ENCODE results near the gene CGA.

Gene CGA

GRCh38 chr6:87070741-87071140 lies 24.2 kb downstream of the CGA start:
- no peak for DNase-seq (ENCODE audit: low spot score in 2 of 2)
- H3K27ac Mint-ChIP-seq: no peak overlapping the region
- ATAC-seq (ENCODE audit: low read depth): no peak
- no peak overlapping the region for H3K4me3 Mint-ChIP-seq
- H3K27me3 Mint-ChIP-seq: peaks cover 4% of the 10 kb centered on the region
- no peaks in the 10 kb centered on the region for H3K9me3 Mint-ChIP-seq
- H3K4me1 Mint-ChIP-seq: no peaks in the 10 kb centered on the region
- peaks cover 2% of the 10 kb centered on the region for H3K36me3 Mint-ChIP-seq

GRCh38 chr6:87068795-87069194 lies 26.1 kb downstream of the CGA start:
- peaks cover 4% of the 10 kb centered on the region for H3K27me3 Mint-ChIP-seq
- H3K4me1 Mint-ChIP-seq: no peaks in the 10 kb centered on the region
- H3K4me3 Mint-ChIP-seq: no peak overlapping the region
- no peaks in the 10 kb centered on the region for H3K9me3 Mint-ChIP-seq
- no peak for DNase-seq (ENCODE audit: low spot score in 2 of 2)
- ATAC-seq (ENCODE audit: low read depth): no peak
- H3K27ac Mint-ChIP-seq: no peak overlapping the region
- H3K36me3 Mint-ChIP-seq: no peaks in the 10 kb centered on the region

GRCh38 chr6:87066449-87067333 lies 28.2 kb downstream of the CGA start:
- H3K9me3 Mint-ChIP-seq: no peaks in the 10 kb centered on the region
- H3K4me3 Mint-ChIP-seq: peak overlapping the region; percentile 68
- H3K27ac Mint-ChIP-seq: no peak overlapping the region
- DNase-seq (ENCODE audit: low spot score in 2 of 2) (peak; percentile 21 to 23), ATAC-seq (ENCODE audit: low read depth) (peak; percentile 44)
- H3K36me3 Mint-ChIP-seq: no peaks in the 10 kb centered on the region
- H3K4me1 Mint-ChIP-seq: peaks cover 2% of the 10 kb centered on the region
- H3K27me3 Mint-ChIP-seq: peaks cover 4% of the 10 kb centered on the region

- Mint-ChIP-seq H3K4me1 (peaks cover 2% of the 10 kb centered on the region), H3K27me3 (no peaks in the 10 kb centered on the region), H3K9me3 (no peaks in the 10 kb centered on the region), H3K27ac (no peak overlapping the region), H3K36me3 (no peaks in the 10 kb centered on the region), H3K4me3 (no peak overlapping the region)
- ATAC-seq (ENCODE audit: low read depth) (no peak), DNase-seq (ENCODE audit: low spot score in 2 of 2) (no peak)
These were observed 29.8 kb downstream of the CGA start for GRCh38 chr6:87065117-87065516.

- ATAC-seq (ENCODE audit: low read depth) (no peak), DNase-seq (ENCODE audit: low spot score in 2 of 2) (no peak)
- H3K4me1 Mint-ChIP-seq: peaks cover 7% of the 10 kb centered on the region
- H3K9me3 Mint-ChIP-seq: no peaks in the 10 kb centered on the region
- no peaks in the 10 kb centered on the region for H3K36me3 Mint-ChIP-seq
- H3K27ac Mint-ChIP-seq: no peak overlapping the region
- no peaks in the 10 kb centered on the region for H3K27me3 Mint-ChIP-seq
- no peak overlapping the region for H3K4me3 Mint-ChIP-seq
These were observed 35.0 kb downstream of the CGA start for GRCh38 chr6:87059943-87060342.

GRCh38 chr6:87054143-87054833 lies 40.6 kb downstream of the CGA start:
- H3K36me3 Mint-ChIP-seq: no peaks in the 10 kb centered on the region

GRCh38 chr6:87053312-87053711 lies 41.6 kb downstream of the CGA start:
- Mint-ChIP-seq H3K27me3 (no peaks in the 10 kb centered on the region), H3K4me3 (no peak overlapping the region), H3K4me1 (peaks cover 25% of the 10 kb centered on the region), H3K9me3 (no peaks in the 10 kb centered on the region), H3K36me3 (no peaks in the 10 kb centered on the region), H3K27ac (peak overlapping the region; percentile 73)
- DNase-seq (ENCODE audit: low spot score in 2 of 2): no peak
- no peak for ATAC-seq (ENCODE audit: low read depth)

More at GRCh38 chr6:87054143-87054833, 40.6 kb downstream of the CGA start:
- peak; percentile 80 for ATAC-seq (ENCODE audit: low read depth)
- Mint-ChIP-seq H3K4me3 (peak overlapping the region; percentile 38), H3K4me1 (peaks cover 18% of the 10 kb centered on the region), H3K9me3 (no peaks in the 10 kb centered on the region), H3K27ac (peak overlapping the region; percentile 73), H3K27me3 (no peaks in the 10 kb centered on the region)
- no peak for DNase-seq (ENCODE audit: low spot score in 2 of 2)

GRCh38 chr6:87049779-87050178 lies 45.1 kb downstream of the CGA start:
- ATAC-seq (ENCODE audit: low read depth) (no peak), DNase-seq (ENCODE audit: low spot score in 2 of 2) (no peak)
- Mint-ChIP-seq H3K27ac (no peak overlapping the region), H3K9me3 (no peaks in the 10 kb centered on the region), H3K4me3 (no peak overlapping the region), H3K27me3 (no peaks in the 10 kb centered on the region), H3K4me1 (peaks cover 19% of the 10 kb centered on the region), H3K36me3 (no peaks in the 10 kb centered on the region)

GRCh38 chr6:87045521-87046075 lies 49.3 kb downstream of the CGA start:
- H3K4me1 Mint-ChIP-seq: peaks cover 15% of the 10 kb centered on the region
- H3K4me3 Mint-ChIP-seq: peak overlapping the region; percentile 45
- DNase-seq (ENCODE audit: low spot score in 2 of 2): no peak
- no peak for ATAC-seq (ENCODE audit: low read depth)
- no peaks in the 10 kb centered on the region for H3K9me3 Mint-ChIP-seq
- H3K36me3 Mint-ChIP-seq: no peaks in the 10 kb centered on the region
- H3K27me3 Mint-ChIP-seq: peaks cover 2% of the 10 kb centered on the region
- H3K27ac Mint-ChIP-seq: no peak overlapping the region

GRCh38 chr6:87040729-87041128 lies 54.2 kb downstream of the CGA start:
- Mint-ChIP-seq H3K36me3 (peaks cover 1% of the 10 kb centered on the region), H3K4me1 (no peaks in the 10 kb centered on the region), H3K4me3 (no peak overlapping the region), H3K27ac (no peak overlapping the region), H3K27me3 (peaks cover 3% of the 10 kb centered on the region), H3K9me3 (peaks cover 1% of the 10 kb centered on the region)
- DNase-seq (ENCODE audit: low spot score in 2 of 2) (no peak), ATAC-seq (ENCODE audit: low read depth) (no peak)

Measured in memory B cell (primary cell).